ENCODE measurements around the gene TMEM115.

Gene TMEM115

GRCh38 chr3:50350527-50351322 is 8.6 kb downstream of the TMEM115 start, which contains the start of the genes CYB561D2 and NPRL2:
TSS of gene CYB561D2 (plus strand) at chr3:50350862. CDS start at chr3:50351434, 572 bp downstream.
TSS of gene NPRL2 (minus strand) at chr3:50350775. CDS start at chr3:50350652, 123 bp downstream.
- DNase-seq: peak; percentile 98

GRCh38 chr3:50350213-50350526 is 9.2 kb downstream of the TMEM115 start:
- DNase-seq: no peak

GRCh38 chr3:50347187-50347813 is 12.0 kb downstream of the TMEM115 start:
- peak; percentile 81 for DNase-seq

- peak; percentile 75 for DNase-seq
These were observed 13.6 kb downstream of the TMEM115 start, which contains the start of gene ZMYND10 for GRCh38 chr3:50345586-50346234. TSS of gene ZMYND10 (minus strand) at chr3:50345732. CDS start at chr3:50345579, 153 bp downstream.

- DNase-seq: no peak
These were observed 14.3 kb downstream of the TMEM115 start for GRCh38 chr3:50345008-50345407.

GRCh38 chr3:50342813-50343633 is 16.3 kb downstream of the TMEM115 start:
- no peak for DNase-seq

GRCh38 chr3:50341996-50342650 is 17.2 kb downstream of the TMEM115 start:
- DNase-seq: no peak

- no peak for DNase-seq
These were observed 17.8 kb downstream of the TMEM115 start for GRCh38 chr3:50341537-50341936.

- peak; percentile 62 for DNase-seq
These were observed 18.6 kb downstream of the TMEM115 start, which contains the start of gene RASSF1 for GRCh38 chr3:50340448-50341329. TSS of gene RASSF1 (minus strand) at chr3:50340836. CDS start at chr3:50340805, 31 bp downstream.

GRCh38 chr3:50340147-50340447 is 19.2 kb downstream of the TMEM115 start:
- no peak for DNase-seq

- DNase-seq: no peak
These were observed 19.7 kb downstream of the TMEM115 start for GRCh38 chr3:50339485-50340146.

GRCh38 chr3:50338965-50339364 is 20.4 kb downstream of the TMEM115 start:
- no peak for DNase-seq

GRCh38 chr3:50337175-50337861 is 22.0 kb downstream of the TMEM115 start:
- peak; percentile 96 for DNase-seq

GRCh38 chr3:50336452-50337174 is 22.7 kb downstream of the TMEM115 start:
- no peak for DNase-seq

GRCh38 chr3:50334339-50335075 is 24.8 kb downstream of the TMEM115 start:
- no peak for DNase-seq

GRCh38 chr3:50333744-50334328 is 25.5 kb downstream of the TMEM115 start:
- no peak for DNase-seq

GRCh38 chr3:50331364-50331907 is 27.9 kb downstream of the TMEM115 start:
- no peak for DNase-seq

- no peak for DNase-seq
These were observed 29.0 kb downstream of the TMEM115 start for GRCh38 chr3:50330330-50330729.
